Mesothelial cell of epicardium (in vitro differentiated cells): ENCODE measurements around the gene SYT4. TPM values are rescaled to one million over a fixed set of nuclear protein-coding genes. Genes with fewer than 3 reads are reported as not detected.
A peak's percentile ranks its signal among the peaks of the same experiment; 100 is the strongest.

Source experiments
- DNase-seq, 2 experiments: peaks; one replicate each; pipeline ENCODE4 v3.0.0; 2021; ENCODE audit warnings: low spot score in 2 of 2; ENCODE audit not compliant: unreplicated experiment in 2 of 2
- H3K27ac Mint-ChIP-seq: 2 replicates; pipeline ENCODE4 v1.8.0; 2021; ENCODE audit warnings: mixed read lengths
- H3K27me3 Mint-ChIP-seq: 2 replicates; pipeline ENCODE4 v1.8.0; 2021; ENCODE audit warnings: low read depth, mixed read lengths
- H3K36me3 Mint-ChIP-seq: 2 replicates; pipeline ENCODE4 v1.8.0; 2021; ENCODE audit warnings: mixed read lengths
- H3K4me1 Mint-ChIP-seq: 2 replicates; pipeline ENCODE4 v1.8.0; 2021; ENCODE audit warnings: mixed read lengths
- H3K4me3 Mint-ChIP-seq: 2 replicates; pipeline ENCODE4 v1.8.0; 2021; ENCODE audit warnings: mild to moderate bottlenecking, moderate library complexity, mixed read lengths
- H3K9me3 Mint-ChIP-seq: 2 replicates; pipeline ENCODE4 v1.8.0; 2021; ENCODE audit warnings: mixed read lengths
- CTCF ChIP-seq: fragments of 200-600 bp; sonication (generic); IDR thresholded peaks from one replicate; pipeline ENCODE4 v1.5.0; 2021; ENCODE audit warnings: antibody characterized with exemption; ENCODE audit not compliant: unreplicated experiment
- total RNA-seq: library from RNA; stranded (reverse); gene quantifications from 3 replicates; pipeline ENCODE4 v1.2.1, GENCODE V29; 2021

Gene SYT4
- total RNA-seq, 1 donor from 2014 or later, result 0.74 TPM

GRCh38 chr18:43271593-43272432 lies 5.5 kb downstream of the SYT4 start:
- Mint-ChIP-seq H3K27me3 (peaks cover 1% of the 10 kb centered on the region), H3K36me3 (no peaks in the 10 kb centered on the region), H3K9me3 (no peaks in the 10 kb centered on the region), H3K4me3 (no peak overlapping the region), H3K4me1 (peaks cover 16% of the 10 kb centered on the region), H3K27ac (no peak overlapping the region)
- no peak for DNase-seq
- TF ChIP-seq CTCF, result peak; percentile 93

GRCh38 chr18:43267818-43268217 lies 9.5 kb downstream of the SYT4 start:
- DNase-seq, result no peak
- no peak overlapping the region for H3K4me3 Mint-ChIP-seq
- no peak overlapping the region for H3K27ac Mint-ChIP-seq
- H3K27me3 Mint-ChIP-seq, result no peaks in the 10 kb centered on the region
- TF ChIP-seq CTCF, result no peak
- peaks cover 7% of the 10 kb centered on the region for H3K36me3 Mint-ChIP-seq
- H3K9me3 Mint-ChIP-seq, result peaks cover 18% of the 10 kb centered on the region
- peaks cover 7% of the 10 kb centered on the region for H3K4me1 Mint-ChIP-seq

- Mint-ChIP-seq H3K4me3 (no peak overlapping the region), H3K36me3 (peaks cover 12% of the 10 kb centered on the region), H3K4me1 (no peaks in the 10 kb centered on the region), H3K27me3 (no peaks in the 10 kb centered on the region), H3K27ac (no peak overlapping the region), H3K9me3 (peaks cover 32% of the 10 kb centered on the region)
- TF ChIP-seq CTCF, result no peak
- DNase-seq, result no peak
Observed at GRCh38 chr18:43265465-43265864, 11.8 kb downstream of the SYT4 start.

- DNase-seq, result no peak
- H3K27ac Mint-ChIP-seq, result no peak overlapping the region
- TF ChIP-seq CTCF, result no peak
- no peak overlapping the region for H3K4me3 Mint-ChIP-seq
- no peaks in the 10 kb centered on the region for H3K27me3 Mint-ChIP-seq
- H3K4me1 Mint-ChIP-seq, result peaks cover 16% of the 10 kb centered on the region
- H3K36me3 Mint-ChIP-seq, result no peaks in the 10 kb centered on the region
- peaks cover 3% of the 10 kb centered on the region for H3K9me3 Mint-ChIP-seq
Observed at GRCh38 chr18:43248610-43249249, 28.6 kb downstream of the SYT4 start.

- no peak overlapping the region for H3K4me3 Mint-ChIP-seq
- peaks cover 3% of the 10 kb centered on the region for H3K9me3 Mint-ChIP-seq
- DNase-seq, result no peak
- H3K36me3 Mint-ChIP-seq, result no peaks in the 10 kb centered on the region
- no peak overlapping the region for H3K27ac Mint-ChIP-seq
- H3K27me3 Mint-ChIP-seq, result no peaks in the 10 kb centered on the region
- H3K4me1 Mint-ChIP-seq, result peaks cover 16% of the 10 kb centered on the region
- TF ChIP-seq CTCF, result no peak
Observed at GRCh38 chr18:43247944-43248343, 29.3 kb downstream of the SYT4 start.
